NAMALWA (cell line): ENCODE measurements around the gene CD226.
A peak's percentile ranks its signal among the peaks of the same experiment; 100 is the strongest.
"Not testable (repeated sequence)": the region's sequence is repeated elsewhere in the genome, so short reads cannot be mapped to it uniquely, and the experiment has no call there.

ENCODE experiments used
- DNase-seq: peaks from one replicate; pipeline ENCODE4 v3.0.0-alpha.2; 2015; ENCODE audit warnings: low spot score

Gene CD226

GRCh38 chr18:69908838-69909237 lies 38.8 kb downstream of the CD226 start:
- DNase-seq: no peak

- no peak for DNase-seq
These were observed 40.9 kb downstream of the CD226 start for GRCh38 chr18:69906765-69907164.

GRCh38 chr18:69900941-69901340 lies 46.7 kb downstream of the CD226 start:
- DNase-seq: peak; percentile 10

DNA sequence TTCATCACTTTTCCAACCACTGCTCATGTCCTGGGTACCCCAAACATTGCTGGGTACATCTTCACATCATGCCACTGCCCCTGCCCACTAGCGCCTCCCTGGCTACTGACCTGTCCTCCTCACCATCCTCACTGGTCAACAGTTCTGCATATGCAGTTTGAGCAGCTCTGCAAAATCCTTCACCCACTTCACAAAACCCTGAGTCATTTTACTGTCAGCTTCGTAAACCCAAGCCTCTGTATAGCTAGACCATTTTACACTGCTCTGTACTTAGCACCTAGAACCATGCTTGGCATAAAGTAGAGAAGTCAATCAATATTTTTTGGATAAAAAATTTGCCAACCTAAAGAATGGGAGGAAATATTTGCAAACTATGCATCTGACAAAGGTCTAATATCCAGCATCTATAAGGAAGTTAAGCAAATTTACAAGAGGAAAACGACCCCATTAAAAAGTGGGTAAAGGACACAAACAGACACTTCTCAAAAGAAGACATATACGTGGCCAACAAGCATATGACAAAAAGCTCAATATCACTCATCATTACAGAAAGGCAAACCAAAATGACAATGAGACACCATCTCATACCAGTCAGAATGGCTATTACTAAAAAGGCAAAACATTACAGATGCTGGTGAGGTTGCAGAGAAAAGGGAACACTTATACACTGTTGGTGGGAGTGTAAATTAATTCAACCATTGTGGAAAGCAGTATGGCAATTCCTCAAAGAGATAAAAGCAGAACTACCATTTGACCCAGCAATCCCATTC lies 48.3 kb downstream of the CD226 start:
- DNase-seq: not testable (repeated sequence)

- no peak for DNase-seq
These were observed 49.3 kb downstream of the CD226 start for GRCh38 chr18:69898241-69898861.

DNA sequence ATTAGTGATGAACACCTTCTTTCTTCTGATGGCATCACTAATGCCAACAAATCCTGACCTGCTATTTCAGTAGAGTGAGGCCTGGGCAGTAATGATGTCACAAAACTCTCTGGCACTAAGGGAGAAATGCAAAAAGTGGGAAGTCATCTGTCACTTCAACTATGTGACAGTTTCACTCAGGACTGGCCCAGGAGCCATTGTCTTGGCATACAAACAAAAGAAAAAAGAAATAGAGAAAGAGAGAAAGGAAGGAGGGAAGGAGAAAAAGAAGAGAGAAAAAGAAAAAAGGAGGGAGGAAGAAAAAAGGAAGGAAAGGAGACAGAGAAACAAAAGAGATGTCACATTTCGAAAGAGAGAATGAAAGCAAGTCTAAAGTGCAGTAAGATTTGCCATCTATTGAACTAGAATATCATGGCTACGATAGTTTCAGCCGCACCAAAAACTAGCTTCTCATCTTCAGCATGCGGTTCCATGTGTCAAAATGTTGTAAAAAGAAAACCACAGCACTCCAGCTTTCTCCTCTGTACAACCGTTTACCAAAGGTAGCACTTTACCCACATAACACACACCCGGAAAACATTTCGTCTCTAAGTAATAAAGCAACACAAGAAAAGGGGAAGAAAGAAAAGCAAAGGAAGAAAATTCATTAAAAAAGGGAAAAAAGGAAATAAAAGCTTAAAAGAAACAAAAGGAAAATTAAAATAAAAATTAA lies 50.1 kb downstream of the CD226 start:
- DNase-seq: no peak

DNA sequence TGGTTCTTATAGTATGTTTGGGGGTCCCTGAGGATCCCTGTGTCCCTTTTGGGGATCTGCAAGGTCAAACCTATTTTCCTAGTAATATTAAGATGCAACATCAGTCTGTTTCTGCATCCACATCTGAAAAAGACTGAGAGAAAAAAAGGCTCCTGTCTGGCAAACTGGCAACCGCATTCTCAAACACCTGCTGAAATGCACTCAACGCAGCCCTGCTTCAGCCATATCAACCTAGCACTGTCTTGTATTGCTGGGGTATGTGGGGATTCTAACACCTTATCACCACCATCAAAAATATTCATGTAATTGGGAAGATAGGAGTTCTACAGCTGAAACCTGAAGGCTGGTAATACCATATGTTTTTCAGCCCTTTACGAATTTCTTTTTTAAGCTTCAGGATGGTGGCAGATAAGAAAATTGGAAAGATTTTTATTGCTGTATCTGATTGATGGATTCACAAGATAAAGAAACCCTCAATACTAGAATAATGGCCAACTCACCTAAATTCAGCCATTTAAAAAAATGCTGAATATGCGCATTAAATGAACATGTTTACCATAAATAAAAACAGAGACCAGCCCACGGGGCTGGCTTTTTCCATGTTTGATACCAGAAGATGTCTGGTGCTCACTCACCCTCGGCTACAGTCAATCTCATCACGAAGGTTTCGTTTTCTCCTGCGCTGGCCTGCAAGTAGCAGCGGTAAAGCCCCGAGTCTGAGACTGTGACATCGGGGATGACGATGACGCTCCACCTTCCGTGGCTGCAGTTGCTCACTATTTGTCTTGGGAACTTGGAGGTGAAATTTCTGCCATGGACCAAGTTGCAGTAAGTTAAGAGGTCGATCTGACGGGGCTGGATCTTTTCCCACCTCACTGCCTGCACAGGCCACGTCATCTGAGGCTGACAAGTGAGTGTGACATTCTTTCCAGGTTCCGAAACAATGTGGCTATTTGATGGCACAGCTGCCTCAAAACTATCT lies 52.3 kb downstream of the CD226 start:
- DNase-seq: no peak

DNA sequence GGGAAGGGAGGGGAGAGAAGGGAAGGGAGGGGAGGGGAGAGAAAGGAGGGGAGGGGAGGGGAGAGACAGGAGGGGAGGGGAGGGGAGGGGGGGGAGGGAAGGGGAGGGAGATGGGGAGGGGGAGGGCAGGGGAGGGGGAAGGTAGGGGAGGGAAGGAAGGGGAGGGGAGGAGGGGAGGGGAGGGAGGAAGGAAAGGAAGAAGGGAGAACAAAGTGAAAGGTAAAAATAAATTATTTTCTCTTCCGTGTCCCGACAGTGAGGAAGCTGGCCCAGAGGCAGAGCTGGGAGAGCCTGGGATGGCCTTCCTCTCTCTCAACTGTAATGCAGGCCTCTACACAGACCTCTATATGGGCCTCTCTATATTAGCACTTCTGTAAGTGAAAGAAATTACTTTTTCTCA lies 53.2 kb downstream of the CD226 start:
- no peak for DNase-seq

DNA sequence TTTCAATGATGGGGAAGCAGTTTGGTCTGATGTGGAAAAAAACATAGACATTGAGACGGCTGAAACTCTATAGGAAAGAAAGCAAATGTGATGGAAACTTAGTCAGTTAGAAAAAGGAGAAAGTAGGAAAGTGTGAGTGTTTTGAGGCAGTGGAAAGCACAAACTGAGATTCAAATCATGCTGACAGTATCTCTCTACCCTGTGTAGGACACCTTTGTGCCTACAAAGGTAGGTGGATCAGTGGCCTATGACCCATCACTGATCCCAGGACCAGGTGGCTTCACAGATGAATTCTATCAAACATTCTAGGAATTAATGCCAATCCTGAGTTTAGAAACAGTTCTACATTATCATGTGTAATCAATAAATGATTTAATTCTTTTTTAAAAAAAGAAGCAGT lies 57.1 kb downstream of the CD226 start:
- DNase-seq: no peak

DNA sequence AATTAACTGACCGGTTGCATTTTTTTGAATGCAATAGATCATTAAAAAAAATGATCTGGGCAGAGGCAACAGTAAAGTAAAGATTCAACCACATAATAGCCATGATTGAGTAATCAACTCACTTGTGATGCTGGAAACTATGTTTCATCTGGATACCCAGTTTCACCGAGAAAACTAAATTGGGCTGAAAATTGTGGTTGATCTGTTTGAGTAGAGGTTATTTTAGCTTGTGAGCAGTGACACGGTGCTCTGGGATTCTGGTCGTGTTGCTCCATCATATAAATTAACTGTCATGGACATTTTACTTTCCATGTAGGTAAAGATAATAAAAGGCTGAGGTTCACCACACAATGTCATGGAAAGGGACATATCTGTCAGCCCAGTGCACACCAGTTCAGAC lies 58.7 kb downstream of the CD226 start:
- DNase-seq: no peak

GRCh38 chr18:69887256-69887655 lies 60.4 kb downstream of the CD226 start:
- no peak for DNase-seq

DNA sequence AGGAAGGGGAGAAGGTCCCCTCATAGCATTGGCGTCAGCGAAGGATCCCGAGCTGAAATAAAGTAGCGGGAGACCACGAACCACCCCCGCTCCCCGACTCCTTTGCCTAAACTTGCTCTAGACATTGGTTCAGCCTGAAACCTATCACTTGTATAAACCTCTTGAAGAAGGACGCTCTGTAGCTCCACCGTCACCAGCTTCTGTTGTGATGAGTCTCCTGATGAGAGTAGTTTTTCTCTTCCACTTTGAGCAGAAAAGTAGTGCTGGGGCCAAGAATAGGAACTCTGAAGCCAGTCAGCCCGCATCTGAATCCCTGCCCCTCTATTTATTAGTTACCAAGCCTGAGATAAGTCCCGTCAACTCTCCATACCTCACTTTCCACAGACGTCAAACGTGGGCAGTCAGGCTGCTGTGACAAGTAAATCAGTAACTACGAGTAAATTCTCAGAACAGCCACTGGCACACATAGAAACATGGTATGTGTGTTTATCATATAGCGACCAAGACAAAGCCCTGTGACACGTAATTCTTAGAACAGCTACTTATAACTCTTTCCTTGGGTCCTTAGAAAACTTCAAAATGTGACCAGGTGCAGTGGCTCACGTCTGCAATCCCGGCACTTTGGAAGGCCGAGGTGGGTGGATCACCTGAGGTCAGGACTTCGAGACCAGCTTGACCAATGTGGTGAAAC lies 61.7 kb downstream of the CD226 start:
- DNase-seq: no peak

DNA sequence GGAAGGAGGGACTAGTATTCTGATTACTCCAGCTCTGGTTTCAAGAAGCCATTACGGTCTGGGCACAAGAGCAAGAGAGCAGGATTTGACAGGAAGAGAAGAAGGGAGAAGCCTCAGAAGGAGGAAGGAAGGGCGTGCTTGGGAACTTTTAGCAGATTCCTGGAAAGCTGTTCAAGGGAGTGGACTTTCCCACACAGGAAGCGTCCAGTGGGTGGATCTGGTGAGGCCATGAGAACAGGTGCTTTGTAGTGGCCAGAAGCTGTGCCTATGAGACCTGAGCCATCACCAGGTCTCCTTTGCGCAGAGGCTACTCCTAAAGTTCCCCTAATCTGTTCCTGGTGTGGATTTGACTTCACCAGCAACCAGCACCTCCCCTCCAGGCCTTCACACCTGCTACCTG lies 62.3 kb downstream of the CD226 start:
- no peak for DNase-seq

DNA sequence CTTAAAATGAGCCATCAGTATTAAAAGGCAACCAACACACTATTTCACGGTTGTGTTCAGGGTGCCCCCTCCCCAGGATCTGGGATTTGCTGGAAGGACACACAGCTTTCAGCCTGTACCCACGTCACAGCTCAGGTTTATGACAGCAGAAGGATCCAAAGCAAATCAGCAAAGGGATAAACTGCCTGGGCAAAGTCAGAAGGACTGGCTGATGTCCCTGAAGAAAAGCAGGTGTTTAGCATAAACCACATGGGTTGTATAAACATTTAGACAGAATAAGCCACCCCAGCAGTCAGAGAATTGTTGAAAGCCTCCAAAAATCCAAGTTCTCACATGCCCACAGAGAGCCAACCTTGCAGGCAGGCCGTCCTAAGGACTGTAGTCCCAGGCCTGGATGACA lies 63.9 kb downstream of the CD226 start:
- DNase-seq: no peak

GRCh38 chr18:69882965-69883668 lies 64.6 kb downstream of the CD226 start:
- no peak for DNase-seq

DNA sequence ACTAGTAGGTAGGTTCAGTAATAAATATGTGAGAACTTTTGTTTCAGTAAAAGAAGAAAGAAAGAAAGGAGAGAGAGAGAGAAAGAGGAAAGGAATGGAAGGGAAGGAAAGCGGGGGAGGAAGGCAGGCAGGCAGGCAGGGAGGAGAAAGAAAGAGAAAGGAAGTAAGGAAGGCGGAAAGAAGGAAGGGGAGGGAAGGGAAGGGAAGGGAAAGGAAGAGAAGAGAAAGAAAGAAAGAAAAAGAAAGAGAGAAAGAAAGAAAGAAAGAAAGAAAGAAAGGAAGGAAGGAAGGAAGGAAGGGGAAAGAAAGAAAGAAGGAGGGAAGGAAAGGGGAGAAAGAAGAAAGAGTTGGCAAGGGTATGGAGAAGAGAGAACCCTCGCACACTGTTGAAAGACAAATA lies 67.6 kb downstream of the CD226 start:
- no peak for DNase-seq

DNA sequence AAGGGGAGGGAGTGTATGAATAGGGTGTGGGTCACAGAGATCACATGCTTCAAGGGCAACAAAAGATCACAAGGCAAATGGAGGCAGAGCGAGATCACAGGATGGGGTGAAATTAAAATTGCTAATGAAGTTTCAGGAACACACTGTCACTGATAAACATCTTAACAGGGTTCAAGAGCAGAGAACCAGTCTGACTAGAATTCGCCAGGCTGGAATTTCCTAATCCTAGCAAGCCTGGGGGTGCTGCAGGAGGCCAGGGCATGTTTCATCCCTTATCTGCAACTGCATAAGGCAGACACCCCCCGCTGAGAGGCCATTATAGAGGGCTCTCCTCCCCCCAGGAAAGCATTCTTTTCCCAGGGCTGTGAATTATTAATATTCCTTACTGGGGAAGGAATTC lies 68.6 kb downstream of the CD226 start:
- DNase-seq: not testable (repeated sequence)

DNA sequence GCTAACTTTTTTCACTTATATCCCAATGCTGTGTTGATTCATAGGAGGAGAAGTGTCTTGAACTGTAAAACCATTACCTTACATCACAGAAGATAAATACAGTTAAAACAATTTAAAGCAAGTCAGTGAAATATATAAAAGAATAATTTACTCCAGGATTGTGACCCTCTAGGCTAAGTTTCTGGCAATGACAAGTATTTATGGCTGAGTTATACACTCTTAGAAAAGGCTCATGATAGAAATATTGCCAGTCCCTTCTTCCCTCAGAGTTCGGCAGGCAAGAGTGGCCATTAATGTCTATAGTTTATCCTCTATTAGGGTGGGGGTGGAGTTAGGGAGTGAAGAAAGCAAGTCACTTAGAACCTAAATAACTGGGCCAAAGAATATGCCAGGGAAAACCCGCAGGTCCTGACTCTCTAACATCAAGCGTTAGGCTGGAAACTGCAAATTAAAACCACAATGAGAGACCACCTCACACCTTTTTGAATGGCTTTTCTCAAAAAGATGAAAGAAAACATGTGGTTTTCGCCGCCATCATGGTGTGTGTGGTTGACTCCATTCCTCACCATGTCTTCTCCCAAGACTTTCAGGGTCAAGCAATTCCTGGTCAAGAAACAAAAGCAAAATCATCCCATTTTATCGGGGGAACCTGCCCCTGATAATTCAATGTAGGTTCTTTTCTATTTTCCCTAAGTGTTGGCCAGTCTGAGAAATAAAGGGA lies 69.3 kb downstream of the CD226 start:
- DNase-seq: no peak

- DNase-seq: no peak
These were observed 71.2 kb downstream of the CD226 start for GRCh38 chr18:69876490-69876889.

DNA sequence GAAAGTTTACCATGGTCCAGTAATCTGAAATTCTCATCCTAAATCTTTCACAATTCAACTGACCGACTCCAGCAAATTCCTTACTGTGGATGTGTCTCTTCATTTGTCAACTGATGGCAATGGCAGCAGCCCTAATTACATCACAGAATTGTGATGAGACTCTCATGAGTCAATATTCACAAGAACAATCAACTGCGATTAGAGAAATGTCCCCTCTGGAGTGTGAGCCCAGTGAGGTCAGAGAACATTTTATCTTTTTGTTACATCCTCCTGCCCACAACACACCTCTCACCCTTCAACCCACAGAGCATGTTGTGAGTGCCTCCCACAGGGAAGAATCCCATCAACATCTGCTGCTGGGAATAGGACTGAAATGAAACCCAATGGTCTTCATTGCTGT lies 73.6 kb downstream of the CD226 start:
- DNase-seq: no peak
